Ishikawa (cell line): ENCODE data around the gene EML6.

Experiments
- CEBPB ChIP-seq: IDR thresholded peaks from 2 replicates; pipeline ENCODE4 v1.6.1; 2012
- CREB1 ChIP-seq: IDR thresholded peaks from 2 replicates; pipeline ENCODE4 v1.6.1; 2012; ENCODE audit warnings: low read depth
- EGR1 ChIP-seq: IDR thresholded peaks from 2 replicates; pipeline ENCODE4 v1.6.1; 2012
- EP300 ChIP-seq: IDR thresholded peaks from 2 replicates; pipeline ENCODE4 v1.6.1; 2012; ENCODE audit warnings: borderline replicate concordance
- FOXM1 ChIP-seq: IDR thresholded peaks from 2 replicates; pipeline ENCODE4 v1.6.1; 2012; ENCODE audit warnings: low read depth, borderline replicate concordance
- NFIC ChIP-seq: IDR thresholded peaks from 2 replicates; pipeline ENCODE4 v1.6.1; 2012
- RAD21 ChIP-seq: IDR thresholded peaks from 2 replicates; pipeline ENCODE4 v1.6.1; 2012; ENCODE audit warnings: low read depth
- TAF1 ChIP-seq: IDR thresholded peaks from 2 replicates; pipeline ENCODE4 v1.6.1; 2012; ENCODE audit warnings: low read depth, mild to moderate bottlenecking
- TCF12 ChIP-seq: IDR thresholded peaks from 2 replicates; pipeline ENCODE4 v1.6.1; 2012; ENCODE audit warnings: low read depth
- TEAD4 ChIP-seq: IDR thresholded peaks from 2 replicates; pipeline ENCODE4 v1.6.1; 2012
- YY1 ChIP-seq: IDR thresholded peaks from 2 replicates; pipeline ENCODE4 v1.6.1; 2012; ENCODE audit warnings: low read depth
- ZBTB7A ChIP-seq: IDR thresholded peaks from 2 replicates; pipeline ENCODE4 v1.6.1; 2012; ENCODE audit warnings: low read depth
- TF ChIP-seq, protein P1 (sequence below): IDR thresholded peaks from 2 replicates; pipeline ENCODE4 v1.6.1; 2012
- TF ChIP-seq, protein P2 (sequence below): IDR thresholded peaks from 2 replicates; pipeline ENCODE4 v1.6.1; 2012; ENCODE audit warnings: low read depth, mild to moderate bottlenecking
- TF ChIP-seq, protein P3 (sequence below): IDR thresholded peaks from 2 replicates; pipeline ENCODE4 v1.6.1; 2012

The EML6 gene

DNA sequence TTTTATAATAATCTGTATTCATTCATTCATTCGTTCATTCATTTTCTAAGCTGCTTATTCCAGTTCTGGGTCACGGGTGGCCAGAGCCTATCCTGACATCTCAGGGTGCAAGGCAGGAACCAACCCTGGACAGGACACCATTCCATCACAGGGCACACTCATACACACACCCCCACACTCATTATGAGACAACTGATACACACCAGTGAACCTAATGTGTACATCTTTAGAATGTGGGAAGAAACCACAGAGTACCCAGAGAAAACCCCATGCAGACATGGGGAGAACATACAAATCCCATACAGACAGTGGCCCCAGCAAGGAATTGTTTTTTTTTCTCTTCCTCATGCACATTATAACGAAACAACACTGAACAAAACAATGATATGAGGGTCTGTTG lies 272.1 kb downstream of the EML6 start:
- TF ChIP-seq, protein P1, sequence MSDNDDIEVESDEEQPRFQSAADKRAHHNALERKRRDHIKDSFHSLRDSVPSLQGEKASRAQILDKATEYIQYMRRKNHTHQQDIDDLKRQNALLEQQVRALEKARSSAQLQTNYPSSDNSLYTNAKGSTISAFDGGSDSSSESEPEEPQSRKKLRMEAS, result no peak
- TF ChIP-seq EGR1 (no peak), CEBPB (no peak), CREB1 (no peak), RAD21 (no peak)
- TF ChIP-seq, protein P2, sequence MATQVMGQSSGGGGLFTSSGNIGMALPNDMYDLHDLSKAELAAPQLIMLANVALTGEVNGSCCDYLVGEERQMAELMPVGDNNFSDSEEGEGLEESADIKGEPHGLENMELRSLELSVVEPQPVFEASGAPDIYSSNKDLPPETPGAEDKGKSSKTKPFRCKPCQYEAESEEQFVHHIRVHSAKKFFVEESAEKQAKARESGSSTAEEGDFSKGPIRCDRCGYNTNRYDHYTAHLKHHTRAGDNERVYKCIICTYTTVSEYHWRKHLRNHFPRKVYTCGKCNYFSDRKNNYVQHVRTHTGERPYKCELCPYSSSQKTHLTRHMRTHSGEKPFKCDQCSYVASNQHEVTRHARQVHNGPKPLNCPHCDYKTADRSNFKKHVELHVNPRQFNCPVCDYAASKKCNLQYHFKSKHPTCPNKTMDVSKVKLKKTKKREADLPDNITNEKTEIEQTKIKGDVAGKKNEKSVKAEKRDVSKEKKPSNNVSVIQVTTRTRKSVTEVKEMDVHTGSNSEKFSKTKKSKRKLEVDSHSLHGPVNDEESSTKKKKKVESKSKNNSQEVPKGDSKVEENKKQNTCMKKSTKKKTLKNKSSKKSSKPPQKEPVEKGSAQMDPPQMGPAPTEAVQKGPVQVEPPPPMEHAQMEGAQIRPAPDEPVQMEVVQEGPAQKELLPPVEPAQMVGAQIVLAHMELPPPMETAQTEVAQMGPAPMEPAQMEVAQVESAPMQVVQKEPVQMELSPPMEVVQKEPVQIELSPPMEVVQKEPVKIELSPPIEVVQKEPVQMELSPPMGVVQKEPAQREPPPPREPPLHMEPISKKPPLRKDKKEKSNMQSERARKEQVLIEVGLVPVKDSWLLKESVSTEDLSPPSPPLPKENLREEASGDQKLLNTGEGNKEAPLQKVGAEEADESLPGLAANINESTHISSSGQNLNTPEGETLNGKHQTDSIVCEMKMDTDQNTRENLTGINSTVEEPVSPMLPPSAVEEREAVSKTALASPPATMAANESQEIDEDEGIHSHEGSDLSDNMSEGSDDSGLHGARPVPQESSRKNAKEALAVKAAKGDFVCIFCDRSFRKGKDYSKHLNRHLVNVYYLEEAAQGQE, result no peak

DNA sequence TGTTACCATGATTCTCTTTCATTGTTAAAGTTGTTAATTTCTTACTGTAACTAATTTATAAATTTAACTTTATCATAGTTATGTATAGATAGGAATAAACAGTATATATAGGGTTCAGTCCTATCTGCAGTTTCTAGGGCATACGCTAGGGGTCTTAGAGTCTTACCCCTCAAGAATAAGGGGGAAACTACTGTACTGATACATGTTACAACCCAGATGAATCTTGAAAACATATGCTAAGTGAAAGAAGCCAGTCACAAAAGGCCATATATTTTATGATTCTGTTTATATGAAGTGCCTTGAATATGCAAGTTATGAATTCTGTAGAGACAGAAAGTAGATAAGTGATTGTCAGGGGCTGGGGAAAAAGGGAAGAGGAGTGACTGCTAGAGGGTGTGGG lies 274.4 kb downstream of the EML6 start:
- no peak for TF ChIP-seq ZBTB7A
- TF ChIP-seq, protein P3, sequence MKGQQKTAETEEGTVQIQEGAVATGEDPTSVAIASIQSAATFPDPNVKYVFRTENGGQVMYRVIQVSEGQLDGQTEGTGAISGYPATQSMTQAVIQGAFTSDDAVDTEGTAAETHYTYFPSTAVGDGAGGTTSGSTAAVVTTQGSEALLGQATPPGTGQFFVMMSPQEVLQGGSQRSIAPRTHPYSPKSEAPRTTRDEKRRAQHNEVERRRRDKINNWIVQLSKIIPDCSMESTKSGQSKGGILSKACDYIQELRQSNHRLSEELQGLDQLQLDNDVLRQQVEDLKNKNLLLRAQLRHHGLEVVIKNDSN, result no peak
- TF ChIP-seq RAD21, result no peak
- no peak for TF ChIP-seq TAF1
- TF ChIP-seq, protein P2, result no peak
- no peak for TF ChIP-seq YY1
- no peak for TF ChIP-seq TEAD4
- TF ChIP-seq NFIC, result no peak
- TF ChIP-seq CREB1, result no peak

DNA sequence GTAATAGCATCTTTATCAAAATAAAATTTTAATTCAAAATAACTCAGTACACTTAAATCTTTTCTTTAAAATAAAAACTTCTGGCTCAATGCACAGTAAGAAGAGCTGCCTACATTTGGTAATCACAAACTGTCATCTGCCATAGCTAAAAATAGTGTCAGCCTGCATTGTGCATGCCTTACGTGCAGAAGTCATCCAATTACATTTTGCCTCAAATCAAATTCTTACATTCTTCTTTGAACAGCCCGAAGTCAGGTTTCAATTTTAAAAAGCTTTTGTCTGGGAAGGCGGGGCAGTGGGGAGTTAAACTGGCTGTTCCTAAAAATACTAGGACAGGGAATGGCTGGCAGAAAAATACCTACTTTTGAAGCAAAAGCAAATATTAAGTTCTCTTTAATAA lies 275.7 kb downstream of the EML6 start:
- TF ChIP-seq EP300, result no peak
- TF ChIP-seq TEAD4, result 0 out of 2 replicates have a peak, but pooled peaks have one; percentile 29
- TF ChIP-seq, protein P2, result no peak

DNA sequence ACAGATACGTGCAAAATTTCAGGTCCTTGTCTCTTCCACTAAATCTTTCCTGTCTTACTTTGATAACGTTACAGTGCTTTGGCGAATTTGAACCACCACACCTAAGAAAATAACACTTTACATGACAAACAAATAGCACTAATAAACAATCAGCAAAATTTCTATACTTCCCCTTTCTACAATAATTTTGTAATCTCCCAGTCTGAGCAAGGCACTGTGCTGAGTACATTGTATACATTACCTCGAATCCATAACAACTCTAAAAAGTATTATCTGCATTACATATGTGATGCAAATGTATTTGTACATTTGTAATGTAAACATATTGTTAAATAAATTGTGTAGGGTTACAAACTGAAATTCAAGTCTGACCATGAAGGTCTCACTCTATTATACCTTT lies 276.9 kb downstream of the EML6 start:
- TF ChIP-seq CREB1 (no peak), CEBPB (no peak), FOXM1 (no peak), TAF1 (no peak), TEAD4 (no peak), EP300 (no peak), TCF12 (no peak), ZBTB7A (no peak), YY1 (no peak), EGR1 (no peak), RAD21 (no peak)
- TF ChIP-seq, protein P1, result no peak

DNA sequence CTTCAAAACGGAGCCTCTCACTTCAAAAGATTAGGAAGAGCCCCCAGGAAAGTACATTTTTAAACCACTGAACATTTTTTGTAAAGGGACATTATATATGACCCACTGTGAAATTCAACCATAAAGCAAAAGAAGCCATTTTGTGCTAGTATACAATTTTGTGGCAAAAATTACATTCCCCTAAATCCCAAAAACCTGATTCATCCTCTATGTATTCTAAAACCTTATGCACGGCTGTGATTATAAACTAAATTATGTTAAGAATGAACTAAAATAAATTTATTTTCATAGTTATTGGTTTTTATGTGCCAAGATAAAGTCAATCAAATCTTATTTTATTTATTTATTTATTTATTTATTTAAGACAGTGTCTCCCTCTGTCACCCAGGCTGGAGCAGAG lies 278.3 kb downstream of the EML6 start:
- TF ChIP-seq CREB1 (no peak), ZBTB7A (no peak), YY1 (no peak), CEBPB (no peak), TAF1 (no peak), EP300 (no peak), TEAD4 (no peak), EGR1 (no peak), TCF12 (no peak), FOXM1 (no peak), RAD21 (no peak), NFIC (no peak)
- TF ChIP-seq, protein P1, result no peak
- TF ChIP-seq, protein P2, result no peak
- TF ChIP-seq, protein P3, result no peak
